Measurements from ENCODE around the gene OSTN.

GRCh38 chr3:191263850-191264249 is 64.8 kb downstream of the OSTN start:
- TF ChIP-seq SUZ12 (IDR thresholded peaks at IDR 0.05; ENCODE audit: extremely low read depth, insufficient read depth, insufficient read length) (no peak), YY1 (IDR thresholded peaks at IDR 0.05; ENCODE audit: insufficient read depth, insufficient read length) (no peak)

Data from NT2/D1 (cell line).